Suppressor macrophage treated with lipopolysaccharide for 1 hour (primary cell): ENCODE results near the gene SH2D4B.

Source experiments
- DNase-seq, 3 donors: peaks; one replicate each; pipeline ENCODE4 v3.0.0-alpha.2; 2020 to 2022

SH2D4B gene

DNA sequence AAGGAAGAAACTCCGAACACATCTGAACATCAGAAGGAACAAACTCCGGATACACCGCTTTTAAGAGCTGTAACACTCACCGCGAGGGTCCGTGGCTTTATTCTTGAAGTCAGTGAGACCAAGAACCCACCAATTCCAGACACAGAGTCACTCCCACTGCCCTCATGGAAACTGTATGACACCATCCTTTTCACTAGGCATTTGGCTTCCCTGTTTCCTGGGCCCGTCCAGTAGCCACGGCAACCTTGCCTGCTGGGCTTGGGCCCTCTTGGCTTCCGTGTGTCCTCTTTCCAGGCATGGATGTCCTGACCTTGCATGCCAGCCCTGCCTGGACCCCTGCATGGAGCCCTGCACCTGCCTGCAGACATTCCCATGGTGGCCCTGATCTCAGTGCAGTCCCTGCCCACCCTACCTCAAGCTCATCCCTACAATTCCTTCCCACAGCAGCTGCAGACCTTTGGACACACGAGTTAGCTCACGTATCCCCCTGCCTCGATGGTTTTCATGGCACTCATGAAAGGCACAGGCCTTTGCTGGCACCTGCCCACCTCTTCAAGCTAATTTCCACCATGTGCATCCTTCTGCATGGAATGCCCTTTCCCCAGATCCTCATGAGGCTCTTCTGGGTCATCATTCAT lies 6.7 kb downstream of the SH2D4B start:
- DNase-seq: no peak

GRCh38 chr10:80545258-80545881 lies 7.7 kb downstream of the SH2D4B start:
- no peak for DNase-seq

DNA sequence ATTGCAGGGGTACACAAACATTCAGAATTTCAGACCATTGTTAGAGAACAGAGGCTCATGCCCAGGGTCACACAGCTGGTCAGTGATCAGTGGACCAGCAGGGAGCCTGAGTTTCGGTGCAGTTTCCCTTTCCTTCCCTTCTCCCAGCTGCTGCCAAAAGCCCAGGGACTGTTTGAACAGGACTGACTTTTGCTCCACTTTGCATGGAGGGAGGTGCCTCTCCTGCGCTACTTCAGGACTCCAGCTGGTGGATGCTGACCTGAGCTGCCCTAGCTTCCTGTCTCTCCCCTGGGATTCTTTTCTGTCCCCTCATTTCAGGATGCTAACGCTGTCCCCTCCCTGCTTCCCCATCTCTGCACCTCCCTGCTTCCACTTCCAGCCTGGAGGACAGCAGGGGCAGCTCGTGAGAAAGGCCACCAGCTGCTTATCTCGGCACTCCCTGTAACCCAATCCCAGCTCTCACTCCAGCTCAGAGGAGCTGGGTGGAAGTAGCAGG lies 14.5 kb downstream of the SH2D4B start:
- no peak for DNase-seq

- DNase-seq: no peak
Measured at GRCh38 chr10:80553436-80553835, 15.7 kb downstream of the SH2D4B start.

DNA sequence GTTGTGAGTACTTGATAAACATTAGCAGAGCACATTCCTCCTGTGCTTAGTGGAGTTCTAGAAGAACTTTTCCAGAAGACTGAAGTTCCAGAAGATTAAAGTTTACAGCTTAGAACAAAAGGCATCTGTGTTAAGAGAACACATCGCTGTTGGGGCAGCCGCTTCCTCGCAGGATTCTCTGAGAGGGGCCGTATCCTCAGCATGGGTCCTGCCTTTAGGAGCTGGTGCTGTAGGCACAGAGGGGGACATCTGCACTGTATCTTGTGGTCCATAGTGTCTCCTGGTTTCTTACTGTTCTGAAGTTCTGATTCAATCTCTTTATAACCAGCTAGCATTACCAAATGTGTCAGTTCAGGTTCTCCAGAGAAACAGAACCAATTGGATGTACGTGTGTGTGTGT lies 16.3 kb downstream of the SH2D4B start:
- DNase-seq: no peak

GRCh38 chr10:80555415-80555814 lies 17.7 kb downstream of the SH2D4B start:
- no peak for DNase-seq

DNA sequence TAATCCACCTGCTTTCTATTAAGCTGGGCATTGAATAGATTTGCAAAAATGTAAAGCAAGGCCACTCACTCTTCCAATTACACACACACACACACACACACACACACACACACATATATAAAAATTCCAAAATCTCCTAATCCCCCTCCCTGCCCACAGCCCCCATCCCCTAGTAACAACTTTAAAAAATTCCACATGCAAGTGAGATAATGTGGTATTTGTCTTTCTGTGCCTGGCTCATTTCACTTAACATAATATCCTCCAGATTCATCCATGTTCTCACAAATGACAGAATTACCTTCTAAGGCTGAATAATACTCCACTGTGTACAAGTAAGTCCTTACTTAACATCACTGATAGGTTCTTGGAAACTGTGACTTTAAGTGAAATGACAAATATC lies 24.2 kb downstream of the SH2D4B start:
- no peak for DNase-seq

DNA sequence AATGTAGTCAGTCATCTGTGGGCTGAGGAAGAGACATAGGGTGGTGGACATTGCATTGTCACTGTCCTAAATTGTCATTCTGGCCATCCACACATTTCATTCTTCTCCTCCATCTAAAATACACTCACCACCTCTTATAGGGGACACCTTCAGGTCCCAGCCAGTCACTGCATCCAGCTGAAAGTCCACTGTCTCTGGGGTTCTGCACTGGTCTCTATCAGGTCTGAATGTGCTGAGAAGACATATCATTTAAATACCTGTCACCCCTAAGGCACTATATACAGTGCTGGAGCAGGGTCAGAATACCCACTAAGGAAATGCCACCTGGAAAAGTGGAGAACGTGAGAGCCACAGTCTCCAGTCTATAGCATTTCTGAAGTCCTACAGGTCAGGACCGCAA lies 29.6 kb downstream of the SH2D4B start:
- no peak for DNase-seq

- DNase-seq: no peak
Measured at GRCh38 chr10:80569131-80569895, 31.6 kb downstream of the SH2D4B start.

DNA sequence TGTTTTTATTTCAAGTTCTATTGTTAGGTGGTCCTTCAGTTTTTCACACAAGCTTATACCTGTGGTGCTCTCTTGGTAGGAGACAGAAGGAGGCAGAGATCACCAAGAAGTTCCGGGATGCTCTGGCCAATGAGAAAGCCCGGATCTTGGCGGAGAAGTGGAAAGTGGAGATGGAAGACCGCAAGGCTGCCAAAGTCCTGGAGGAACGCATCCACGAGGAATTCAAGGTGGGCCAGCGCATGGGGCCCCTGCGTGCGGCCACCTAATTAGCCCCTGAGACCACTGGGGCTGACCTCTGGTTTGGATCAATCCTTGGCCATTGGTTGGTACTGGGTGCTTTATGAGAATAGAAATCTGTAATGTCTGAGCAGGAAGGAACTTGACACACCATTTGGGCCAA lies 33.6 kb downstream of the SH2D4B start:
- no peak for DNase-seq

DNA sequence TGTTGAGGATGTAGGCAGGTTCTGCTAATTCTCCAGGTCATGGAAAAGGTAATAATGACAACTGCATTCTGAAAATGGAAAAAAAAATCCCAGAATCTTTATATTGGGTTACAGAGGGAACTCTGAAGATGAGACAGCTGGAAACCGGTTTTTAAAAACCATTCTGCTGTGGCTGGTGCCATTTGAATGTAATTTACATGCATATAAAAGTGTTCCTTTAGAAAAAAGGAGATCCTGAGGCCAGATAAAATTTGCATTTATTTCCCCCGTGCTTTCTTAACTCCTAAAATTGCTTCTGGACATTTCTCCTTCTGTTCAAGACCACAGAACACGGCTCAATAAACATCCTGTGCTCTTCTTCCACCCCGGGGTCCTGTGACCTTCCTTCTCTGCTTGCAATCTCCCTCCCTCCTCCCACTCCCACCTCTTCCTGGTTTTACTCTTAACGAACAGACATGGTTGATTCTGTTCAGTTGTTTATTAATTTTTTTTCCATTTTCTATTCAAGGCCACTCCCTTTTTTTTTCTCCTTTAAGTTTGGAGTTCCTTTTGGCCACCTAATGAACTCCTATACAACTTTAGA lies 41.6 kb downstream of the SH2D4B start:
- peak in 2 of 3 donors; percentile 18 to 22 for DNase-seq

DNA sequence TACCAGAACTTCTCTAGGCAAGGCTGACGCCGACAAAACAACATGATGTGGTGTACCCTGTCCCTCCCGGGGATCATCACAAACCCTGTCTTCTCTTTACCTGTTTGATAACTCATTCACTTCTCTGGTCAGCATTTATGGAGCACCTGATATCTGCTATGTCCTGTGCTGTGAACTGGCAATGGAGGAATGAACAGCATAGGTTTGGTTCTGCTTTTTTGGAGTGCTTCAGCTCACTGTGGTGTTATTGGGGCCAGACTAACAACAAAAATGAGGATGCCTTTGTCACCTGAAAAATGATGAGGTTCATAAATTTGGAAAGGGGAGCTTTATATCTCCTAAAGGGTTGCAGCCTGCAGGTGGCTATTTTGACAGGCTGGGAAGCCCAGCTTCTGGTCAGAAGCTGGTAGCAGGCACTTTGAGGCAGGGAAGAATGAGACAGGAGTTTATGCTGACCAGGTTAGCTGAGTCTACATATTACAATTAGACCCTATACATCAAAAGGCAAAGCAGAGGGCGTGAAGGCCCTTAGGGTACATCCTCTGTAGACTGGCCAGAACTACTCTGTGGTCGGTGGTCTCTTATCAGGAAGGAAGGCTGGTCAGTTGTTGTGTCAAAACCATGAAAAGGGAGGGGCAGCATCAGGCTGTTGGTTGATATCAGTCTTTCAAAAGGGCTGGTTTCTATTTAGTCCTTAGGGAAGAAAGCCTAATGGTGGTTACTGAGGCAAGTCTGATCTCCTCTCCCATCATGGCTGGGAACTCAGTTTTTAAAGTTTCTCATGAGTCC lies 42.3 kb downstream of the SH2D4B start:
- DNase-seq: no peak

GRCh38 chr10:80580638-80581468 lies 43.2 kb downstream of the SH2D4B start:
- DNase-seq: peak in 2 of 3 donors; percentile 17 to 41

DNA sequence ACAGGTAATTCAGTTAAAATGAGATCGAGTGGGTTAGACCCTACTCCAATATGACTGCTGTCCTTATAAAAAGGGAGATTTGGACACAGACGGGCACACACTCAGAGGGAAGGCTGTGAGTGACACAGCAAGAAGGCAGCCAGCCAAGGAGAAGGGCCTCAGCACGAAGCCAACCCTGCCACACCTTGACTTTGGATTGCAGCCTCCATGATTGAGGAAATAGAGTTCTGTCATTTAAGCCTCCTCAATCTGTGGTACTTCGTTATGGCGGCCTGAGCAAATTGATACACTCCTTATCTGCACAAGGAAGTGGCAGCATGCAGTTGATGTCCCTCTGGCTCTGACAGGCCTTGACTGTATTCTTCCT lies 43.8 kb downstream of the SH2D4B start:
- DNase-seq: no peak

DNA sequence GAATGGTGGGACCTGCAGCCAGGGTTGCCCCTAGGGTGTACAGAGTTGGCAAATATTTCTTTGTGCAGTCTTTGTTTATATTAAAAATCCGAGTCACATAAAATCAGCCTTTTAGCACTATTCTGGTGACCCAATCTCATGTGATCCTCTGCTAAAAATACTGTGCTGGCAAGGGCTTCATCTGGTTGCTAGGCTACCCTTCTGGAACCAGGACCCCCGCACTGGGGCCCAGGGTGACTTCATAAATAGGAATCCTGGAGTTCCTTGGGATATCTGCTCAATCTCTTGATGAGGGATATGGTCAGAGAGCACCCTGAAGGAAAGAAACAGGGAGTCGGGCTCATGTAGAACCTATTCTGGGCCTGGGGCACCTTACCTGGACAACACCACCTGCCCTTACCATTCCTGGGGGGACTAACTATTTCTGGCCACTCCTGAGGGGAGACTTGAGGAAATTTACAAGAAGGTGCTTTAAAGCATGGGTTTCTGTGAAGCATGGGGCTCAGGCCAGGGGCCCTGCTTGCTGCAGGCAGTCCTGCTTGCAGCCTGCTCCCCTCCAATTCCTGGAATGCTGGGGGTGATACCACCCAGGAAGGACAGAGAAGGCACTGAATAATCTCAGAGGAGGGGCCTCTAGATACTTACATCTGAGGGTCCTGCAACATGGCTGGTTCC lies 44.7 kb downstream of the SH2D4B start:
- DNase-seq: no peak

- DNase-seq: no peak
Measured at GRCh38 chr10:80583685-80584084, 46.0 kb downstream of the SH2D4B start.

DNA sequence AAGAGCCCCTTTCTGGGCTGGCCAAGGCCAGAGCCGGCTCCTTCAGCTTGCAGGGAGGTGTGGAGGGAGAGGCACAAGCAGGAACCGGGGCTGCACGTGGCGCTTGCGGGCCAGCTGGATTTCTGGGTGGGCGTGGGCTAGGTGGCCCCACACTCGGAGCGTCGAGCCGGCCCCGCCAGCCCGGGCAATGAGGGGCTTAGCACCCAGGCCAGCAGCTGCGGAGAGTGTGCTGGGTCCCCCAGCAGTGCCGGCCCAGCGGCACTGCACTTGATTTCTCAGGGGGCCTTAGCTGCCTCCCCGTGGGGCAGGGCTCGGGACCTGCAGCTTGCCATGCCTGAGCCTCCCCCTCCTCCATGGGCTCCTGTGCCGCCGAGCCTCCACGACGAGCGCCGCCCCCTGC lies 48.1 kb downstream of the SH2D4B start:
- DNase-seq: no peak

- no peak for DNase-seq
Measured at GRCh38 chr10:80588546-80588945, 50.8 kb downstream of the SH2D4B start.

DNA sequence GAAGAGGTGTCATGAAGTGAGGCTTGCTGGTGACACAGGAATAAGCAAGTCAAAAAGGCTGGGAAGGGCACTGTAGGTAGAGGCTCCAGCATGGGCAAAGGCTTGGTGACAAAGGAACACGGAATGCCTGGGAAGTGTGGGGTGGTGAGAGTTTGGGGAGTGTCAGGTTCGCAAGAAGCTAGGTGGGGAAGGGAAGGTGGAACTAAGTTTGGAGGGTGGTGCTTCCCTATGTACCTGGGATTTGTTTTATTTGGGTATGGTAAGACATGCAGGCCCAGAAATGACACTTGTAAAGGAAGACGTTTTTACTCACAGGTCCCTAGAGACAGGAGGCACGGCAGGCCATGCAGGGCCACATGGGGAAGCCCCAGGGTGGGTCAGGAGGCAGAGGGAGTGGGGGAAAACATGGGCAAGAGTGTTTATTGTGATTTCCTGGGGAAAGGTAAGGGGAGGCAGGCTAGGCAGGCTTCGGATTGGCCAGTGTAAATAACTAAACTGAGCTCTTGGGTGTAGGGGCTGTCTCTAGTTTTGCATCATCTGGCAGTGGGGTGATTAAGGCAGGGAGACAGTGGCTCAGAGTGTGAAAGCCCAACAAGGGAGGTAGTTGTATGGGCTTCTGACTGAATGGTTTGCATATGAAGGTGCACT lies 52.1 kb downstream of the SH2D4B start:
- no peak for DNase-seq

GRCh38 chr10:80590585-80591125 lies 53.0 kb downstream of the SH2D4B start:
- no peak for DNase-seq
